Measurements from ENCODE around the gene TSHZ1.

TSHZ1 gene

DNA sequence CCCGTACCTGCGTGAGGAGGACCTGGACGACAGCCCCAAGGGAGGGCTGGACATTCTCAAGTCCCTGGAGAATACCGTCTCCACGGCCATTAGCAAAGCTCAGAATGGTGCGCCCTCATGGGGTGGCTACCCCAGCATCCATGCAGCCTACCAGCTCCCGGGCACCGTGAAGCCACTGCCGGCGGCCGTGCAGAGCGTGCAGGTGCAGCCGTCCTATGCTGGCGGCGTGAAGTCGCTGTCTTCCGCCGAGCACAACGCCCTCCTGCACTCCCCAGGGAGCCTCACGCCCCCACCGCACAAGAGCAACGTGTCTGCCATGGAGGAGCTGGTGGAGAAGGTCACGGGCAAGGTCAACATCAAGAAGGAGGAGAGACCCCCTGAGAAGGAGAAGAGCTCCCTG is 76.4 kb downstream of the TSHZ1 start:
- peaks cover 55% of the 10 kb centered on the region for H3K36me3 ChIP-seq
- H4K20me1 ChIP-seq, result peaks cover 22% of the 10 kb centered on the region; the same call in 1 of the 2 replicates
- peaks cover 26% of the 10 kb centered on the region for H3K9me3 ChIP-seq
- H3K27ac ChIP-seq, result no peak overlapping the region
- H3K4me3 ChIP-seq, result no peak overlapping the region
- H3K27me3 ChIP-seq, result no peaks in the 10 kb centered on the region
- no peak overlapping the region for H3K4me2 ChIP-seq
- H3K9ac ChIP-seq, result no peak overlapping the region
- no peak for TF ChIP-seq Cebpa-rat (IDR thresholded peaks at IDR 0.05)
- no peaks in the 10 kb centered on the region for H3K4me1 ChIP-seq

DNA sequence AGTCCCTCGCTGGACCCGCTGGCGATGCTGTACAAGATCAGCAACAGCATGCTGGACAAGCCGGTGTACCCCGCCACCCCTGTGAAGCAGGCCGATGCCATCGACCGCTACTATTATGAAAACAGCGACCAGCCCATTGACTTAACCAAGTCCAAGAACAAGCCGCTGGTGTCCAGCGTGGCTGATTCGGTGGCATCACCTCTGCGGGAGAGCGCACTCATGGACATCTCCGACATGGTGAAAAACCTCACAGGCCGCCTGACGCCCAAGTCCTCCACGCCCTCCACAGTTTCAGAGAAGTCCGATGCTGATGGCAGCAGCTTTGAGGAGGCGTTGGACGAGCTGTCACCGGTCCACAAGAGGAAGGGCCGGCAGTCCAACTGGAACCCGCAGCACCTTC is 77.1 kb downstream of the TSHZ1 start:
- Histone ChIP-seq H3K9ac (no peak overlapping the region), H3K27ac (no peak overlapping the region), H3K4me1 (no peaks in the 10 kb centered on the region), H3K4me3 (no peak overlapping the region), H3K36me3 (peaks cover 55% of the 10 kb centered on the region), H3K9me3 (peaks cover 26% of the 10 kb centered on the region), H3K4me2 (no peak overlapping the region), H4K20me1 (peaks cover 22% of the 10 kb centered on the region; the same call in 1 of the 2 replicates), H3K27me3 (no peaks in the 10 kb centered on the region)
- no peak for TF ChIP-seq Cebpa-rat (IDR thresholded peaks at IDR 0.05)

DNA sequence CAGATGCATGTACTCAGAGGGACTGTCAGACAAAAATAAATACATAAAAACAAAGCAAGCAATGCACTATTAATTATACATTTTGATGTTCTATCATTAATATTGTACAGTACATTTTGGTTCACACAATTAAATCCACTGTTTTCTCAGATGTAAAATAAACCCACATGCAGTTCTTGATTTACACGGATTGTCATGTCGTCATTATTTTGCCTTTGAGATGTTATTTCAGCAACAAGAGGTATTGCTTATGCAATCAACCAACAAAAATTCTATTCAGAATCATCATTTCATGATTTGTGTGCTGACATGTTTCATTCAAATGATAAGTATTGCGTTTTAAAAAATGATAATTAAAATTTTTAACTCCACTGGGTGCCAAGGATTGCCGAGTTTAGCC is 79.2 kb downstream of the TSHZ1 start:
- peaks cover 43% of the 10 kb centered on the region for H3K36me3 ChIP-seq
- no peak overlapping the region for H3K27ac ChIP-seq
- H3K4me1 ChIP-seq, result no peaks in the 10 kb centered on the region
- no peak overlapping the region for H3K4me3 ChIP-seq
- no peaks in the 10 kb centered on the region for H3K27me3 ChIP-seq
- no peak overlapping the region for H3K4me2 ChIP-seq
- H3K9ac ChIP-seq, result no peak overlapping the region
- H3K9me3 ChIP-seq, result peaks cover 21% of the 10 kb centered on the region
- 0 out of 2 replicates have a peak, but pooled peaks cover 1% of the 10 kb centered on the region for H4K20me1 ChIP-seq
- no peak for TF ChIP-seq Cebpa-rat (IDR thresholded peaks at IDR 0.05)

DNA sequence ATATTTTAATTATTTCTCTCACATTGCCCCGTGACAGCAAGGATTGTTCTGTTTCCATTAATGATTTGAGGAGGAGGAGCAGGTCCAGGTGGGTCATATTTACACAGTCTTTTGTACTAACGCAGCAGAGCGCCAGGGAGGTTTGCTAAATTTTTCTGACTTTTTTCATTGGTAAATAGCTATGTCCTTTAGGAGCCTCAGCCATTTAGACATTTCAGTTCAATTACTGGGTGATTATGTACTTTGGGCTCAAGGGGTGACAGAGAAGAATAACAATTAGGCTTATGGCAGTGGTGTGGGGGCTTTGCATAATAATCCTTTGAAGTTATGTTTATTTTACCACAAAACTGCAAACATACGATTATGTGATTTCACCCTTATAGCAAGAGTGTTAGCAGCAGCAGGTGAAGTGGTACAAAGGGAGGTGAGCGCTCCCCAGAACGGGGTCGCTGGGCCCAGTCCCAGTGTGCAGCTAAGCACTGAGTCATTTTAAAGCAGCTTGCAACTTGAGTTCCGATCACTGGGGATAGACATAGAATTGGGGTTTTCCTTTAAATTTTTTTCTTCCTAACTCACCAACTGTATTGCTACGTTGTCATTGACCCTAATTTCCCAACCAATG is 80.3 kb downstream of the TSHZ1 start:
- H3K9ac ChIP-seq, result no peak overlapping the region
- H3K4me1 ChIP-seq, result no peaks in the 10 kb centered on the region
- no peak overlapping the region for H3K4me2 ChIP-seq
- H3K27ac ChIP-seq, result no peak overlapping the region
- H3K4me3 ChIP-seq, result no peak overlapping the region
- H3K36me3 ChIP-seq, result peaks cover 33% of the 10 kb centered on the region
- TF ChIP-seq Cebpa-rat (IDR thresholded peaks at IDR 0.05), result no peak
- no peaks in the 10 kb centered on the region for H4K20me1 ChIP-seq
- H3K27me3 ChIP-seq, result no peaks in the 10 kb centered on the region
- H3K9me3 ChIP-seq, result peaks cover 12% of the 10 kb centered on the region

DNA sequence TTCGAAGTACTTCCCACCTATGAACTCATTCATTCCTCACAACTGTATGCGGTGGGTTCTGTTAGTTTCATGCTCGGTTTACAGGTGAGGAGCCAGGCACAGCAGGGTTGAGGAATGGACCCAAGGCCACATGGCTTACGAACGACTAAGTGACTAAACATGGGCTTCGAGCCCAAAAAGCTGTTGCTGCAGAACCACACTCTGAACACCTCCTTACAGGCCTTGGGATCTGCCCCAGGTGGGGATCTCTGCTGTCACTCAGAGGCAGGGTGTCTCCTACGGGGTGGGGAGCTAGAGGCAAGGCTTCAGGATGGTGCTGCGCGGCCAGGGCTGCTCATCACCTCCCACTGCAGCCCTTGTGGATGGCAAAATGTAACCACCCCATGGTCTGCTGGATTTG is 80.9 kb downstream of the TSHZ1 start:
- Histone ChIP-seq H3K27ac (no peak overlapping the region), H3K4me3 (no peak overlapping the region), H3K9ac (no peak overlapping the region), H3K4me2 (no peak overlapping the region), H3K27me3 (no peaks in the 10 kb centered on the region), H3K9me3 (peaks cover 6% of the 10 kb centered on the region), H4K20me1 (no peaks in the 10 kb centered on the region), H3K4me1 (no peaks in the 10 kb centered on the region), H3K36me3 (peaks cover 27% of the 10 kb centered on the region)
- TF ChIP-seq Cebpa-rat (IDR thresholded peaks at IDR 0.05), result no peak

DNA sequence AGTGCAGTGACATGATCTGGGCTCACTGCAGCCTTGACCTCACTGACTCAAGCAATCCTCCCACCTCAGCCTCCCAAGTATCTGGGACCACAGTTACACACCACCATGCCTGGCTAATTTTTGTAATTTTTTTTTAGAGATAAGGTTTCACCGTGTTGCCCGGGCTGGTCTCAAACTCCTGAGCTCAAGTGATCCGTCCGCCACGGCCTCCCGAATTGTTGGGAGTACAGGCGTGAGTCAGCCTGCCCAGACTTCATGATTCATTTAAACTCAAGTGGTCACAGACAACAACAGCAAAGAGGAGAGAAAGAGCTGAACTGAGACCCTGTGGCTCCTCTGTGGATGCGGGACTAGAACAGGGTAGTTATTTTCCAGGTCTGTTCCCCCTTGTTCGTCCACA is 83.0 kb downstream of the TSHZ1 start:
- Histone ChIP-seq H3K27ac (no peak overlapping the region), H3K4me1 (no peaks in the 10 kb centered on the region), H3K36me3 (peaks cover 5% of the 10 kb centered on the region), H3K27me3 (no peaks in the 10 kb centered on the region), H3K4me2 (no peak overlapping the region), H3K9me3 (no peaks in the 10 kb centered on the region), H3K4me3 (no peak overlapping the region), H4K20me1 (no peaks in the 10 kb centered on the region), H3K9ac (no peak overlapping the region)
- TF ChIP-seq Cebpa-rat (IDR thresholded peaks at IDR 0.05), result no peak

DNA sequence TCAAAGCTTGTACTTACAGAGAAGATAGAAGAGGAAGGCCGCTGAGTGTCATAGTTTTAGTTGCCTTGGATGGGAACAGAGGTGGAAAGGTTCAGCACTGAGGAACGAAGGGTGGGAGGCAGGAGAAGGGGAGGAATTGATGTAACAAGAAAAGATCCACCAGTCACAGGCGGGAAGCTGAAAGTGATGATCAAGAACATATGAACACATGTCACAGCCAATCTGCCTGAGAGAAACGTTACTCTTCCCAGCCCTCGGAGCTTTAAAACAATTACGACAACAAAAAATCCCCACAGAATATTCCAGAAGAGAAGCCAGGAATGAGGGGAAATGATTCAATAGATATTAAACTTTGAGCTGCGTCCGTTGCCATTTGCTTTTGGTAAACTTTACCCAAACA is 87.1 kb downstream of the TSHZ1 start:
- H3K4me3 ChIP-seq, result no peak overlapping the region
- H3K9me3 ChIP-seq, result no peaks in the 10 kb centered on the region
- H3K27ac ChIP-seq, result no peak overlapping the region
- no peak for TF ChIP-seq Cebpa-rat (IDR thresholded peaks at IDR 0.05)
- H3K4me1 ChIP-seq, result no peaks in the 10 kb centered on the region
- H3K9ac ChIP-seq, result no peak overlapping the region
- no peak overlapping the region for H3K4me2 ChIP-seq
- no peaks in the 10 kb centered on the region for H3K36me3 ChIP-seq
- H4K20me1 ChIP-seq, result no peaks in the 10 kb centered on the region
- no peaks in the 10 kb centered on the region for H3K27me3 ChIP-seq

DNA sequence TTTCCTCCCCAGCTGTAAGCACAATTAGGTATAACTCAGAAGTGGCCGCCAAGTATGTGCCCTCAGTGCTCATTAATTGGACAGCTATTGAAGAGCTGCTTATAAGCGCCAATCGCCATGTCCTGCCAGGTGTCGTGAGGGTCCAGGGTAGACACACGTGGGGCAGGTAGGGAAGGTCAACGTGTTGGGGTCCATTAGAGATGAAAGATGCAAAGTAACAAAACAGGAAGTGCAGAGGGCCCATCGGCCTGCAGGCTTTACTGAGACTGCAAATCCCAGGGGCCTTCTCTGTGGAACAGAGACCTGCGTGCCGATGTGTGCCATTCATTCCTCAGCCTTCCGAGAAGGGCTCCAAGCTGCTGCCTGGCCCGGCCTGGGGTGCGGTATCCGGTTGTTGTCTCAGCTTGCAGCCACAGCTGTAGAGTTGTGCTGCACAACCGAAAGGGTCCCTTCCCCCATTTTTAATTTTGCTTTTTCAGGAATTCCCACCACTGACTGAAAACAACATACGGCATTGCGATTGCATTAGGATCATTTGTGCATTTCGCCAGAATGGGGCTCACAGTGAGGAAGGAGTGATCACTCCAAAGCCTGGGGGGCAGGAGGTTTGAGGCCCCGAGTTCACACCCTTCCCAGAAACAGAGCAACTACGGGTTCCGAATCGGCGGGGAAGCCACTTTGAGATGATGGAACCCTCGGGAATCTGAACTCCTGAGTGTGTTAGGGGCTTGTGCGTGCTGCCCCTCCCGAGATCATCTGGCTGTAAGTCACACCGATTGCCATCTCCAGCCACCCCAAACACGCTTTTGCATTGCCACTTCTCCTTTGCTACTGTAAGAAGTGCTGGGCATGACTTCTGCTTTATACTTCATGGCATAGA is 94.3 kb downstream of the TSHZ1 start:
- H3K27ac ChIP-seq, result no peak overlapping the region
- no peaks in the 10 kb centered on the region for H4K20me1 ChIP-seq
- H3K9ac ChIP-seq, result no peak overlapping the region
- no peak for TF ChIP-seq Cebpa-rat (IDR thresholded peaks at IDR 0.05)
- H3K4me3 ChIP-seq, result no peak overlapping the region
- no peaks in the 10 kb centered on the region for H3K4me1 ChIP-seq
- H3K27me3 ChIP-seq, result no peaks in the 10 kb centered on the region
- H3K36me3 ChIP-seq, result no peaks in the 10 kb centered on the region
- H3K9me3 ChIP-seq, result peaks cover 44% of the 10 kb centered on the region
- H3K4me2 ChIP-seq, result no peak overlapping the region

DNA sequence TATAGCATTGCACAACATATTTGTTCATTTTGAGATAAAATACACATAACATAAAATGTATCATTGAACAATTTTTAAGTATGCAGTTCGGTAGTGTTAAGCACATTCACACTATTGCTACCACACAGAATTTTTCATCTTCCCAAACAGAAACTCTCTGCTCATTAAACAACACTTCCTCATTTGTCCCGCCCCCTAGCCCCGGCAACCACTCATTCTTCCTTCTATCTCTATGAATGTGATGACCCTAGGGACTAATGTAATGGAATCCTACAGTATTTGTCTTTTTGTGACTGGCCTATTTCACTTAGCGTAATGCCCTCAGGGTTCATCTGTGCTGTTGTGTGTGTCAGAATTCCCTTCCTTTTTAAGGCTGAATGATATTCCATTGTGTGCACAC is 95.4 kb downstream of the TSHZ1 start:
- Histone ChIP-seq H3K27me3 (no peaks in the 10 kb centered on the region), H3K27ac (no peak overlapping the region), H4K20me1 (no peaks in the 10 kb centered on the region), H3K4me3 (no peak overlapping the region), H3K9ac (no peak overlapping the region), H3K9me3 (peaks cover 52% of the 10 kb centered on the region), H3K4me1 (peaks cover 7% of the 10 kb centered on the region; the same call in 1 of the 2 replicates), H3K4me2 (no peak overlapping the region), H3K36me3 (no peaks in the 10 kb centered on the region)
- no peak for TF ChIP-seq Cebpa-rat (IDR thresholded peaks at IDR 0.05)

DNA sequence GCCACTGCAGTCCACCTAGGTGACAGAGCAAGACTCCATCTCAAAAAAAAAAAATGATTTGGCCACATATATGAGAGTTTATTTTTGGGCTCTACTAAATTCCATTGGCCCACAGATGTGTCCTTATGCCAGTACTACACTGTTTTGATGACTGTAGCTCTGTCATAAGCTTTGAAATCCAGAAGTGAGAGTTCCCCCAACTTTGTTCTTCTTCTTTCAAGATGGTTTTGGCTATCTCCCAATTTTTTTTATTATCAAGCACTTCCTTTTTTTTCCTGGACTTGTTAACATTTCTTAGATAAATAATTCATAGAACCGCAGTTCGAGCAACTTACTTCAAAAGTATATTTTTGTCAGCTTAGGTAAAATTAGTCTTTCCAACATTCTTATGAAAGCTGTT is 96.9 kb downstream of the TSHZ1 start:
- Histone ChIP-seq H4K20me1 (no peaks in the 10 kb centered on the region), H3K27ac (no peak overlapping the region), H3K4me3 (no peak overlapping the region), H3K4me1 (peaks cover 8% of the 10 kb centered on the region; the same call in 1 of the 2 replicates), H3K4me2 (no peak overlapping the region), H3K9me3 (peaks cover 52% of the 10 kb centered on the region), H3K9ac (no peak overlapping the region), H3K27me3 (no peaks in the 10 kb centered on the region), H3K36me3 (no peaks in the 10 kb centered on the region)
- TF ChIP-seq Cebpa-rat (IDR thresholded peaks at IDR 0.05), result no peak
